IMR-90 (cell line): ENCODE measurements around the gene ABL2. TPM values are rescaled to one million over a fixed set of nuclear protein-coding genes. Genes with fewer than 3 reads are reported as not detected.

ENCODE experiments used
- ATAC-seq: fragments of 200-7000 bp; cut with Tn5 transposase; 2 replicates; pipeline ENCODE4 v1.9.1; 2020; ENCODE audit warnings: low read depth, mild to moderate bottlenecking, moderate library complexity
- BruUV-seq: library from RNA; stranded (reverse); fragments of 400-500 nt; replicated peaks from 2 replicates; lab custom pipeline; 2021; lab: Mats Ljungman, UMichigan
- CTCF ChIA-PET: fragments of 300-600 bp; formaldehyde crosslinking; extraction: SDS; loops from one replicate; lab custom pipeline; 2021; ENCODE audit warnings: antibody characterized with exemption; lab: Yijun Ruan, JAX
- POLR2A ChIA-PET: fragments of 300-600 bp; sonication (Branson Sonifier 250); formaldehyde crosslinking; loops from one replicate; lab custom pipeline; 2022; ENCODE audit warnings: antibody characterized with exemption; ENCODE audit not compliant: unreplicated experiment; lab: Charles Lee
- DNase-seq: peaks from one replicate; pipeline ENCODE4 v3.0.0; 2013
- H2AFZ ChIP-seq: replicated peaks from 2 replicates; pipeline ENCODE3; 2013; ENCODE audit warnings: low read length, mild to moderate bottlenecking; ENCODE audit not compliant: poor library complexity
- H2AK5ac ChIP-seq: 2 replicates; pipeline ENCODE4 v1.6.1; 2013; ENCODE audit warnings: low read depth, low read length, inconsistent platforms
- H2AK9ac ChIP-seq: replicated peaks from 2 replicates; pipeline ENCODE3; 2013; ENCODE audit warnings: mild to moderate bottlenecking, low read depth, low read length, moderate library complexity; ENCODE audit not compliant: poor library complexity
- H2BK120ac ChIP-seq: 2 replicates; pipeline ENCODE4 v1.6.1; 2013; ENCODE audit warnings: low read depth, low read length, inconsistent platforms
- H2BK15ac ChIP-seq: 3 replicates; pipeline ENCODE4 v1.6.1; 2013; ENCODE audit warnings: low read depth, low read length, inconsistent platforms
- H2BK20ac ChIP-seq: 2 replicates; pipeline ENCODE4 v1.6.1; 2013; ENCODE audit warnings: low read depth, mild to moderate bottlenecking, inconsistent platforms, low read length, moderate library complexity
- H2BK5ac ChIP-seq: 2 replicates; pipeline ENCODE4 v1.6.1; 2013; ENCODE audit warnings: mild to moderate bottlenecking, low read depth, low read length, inconsistent platforms; ENCODE audit not compliant: poor library complexity, severe bottlenecking
- H3K14ac ChIP-seq: replicated peaks from 2 replicates; pipeline ENCODE4 v1.6.1; 2013; ENCODE audit warnings: low read depth, low read length, inconsistent platforms
- H3K18ac ChIP-seq: 2 replicates; pipeline ENCODE4 v1.6.1; 2013; ENCODE audit warnings: low read depth, low read length, control low read depth
- H3K23ac ChIP-seq: 2 replicates; pipeline ENCODE4 v1.6.1; 2013; ENCODE audit warnings: low read depth, low read length, inconsistent platforms
- H3K27ac ChIP-seq: 2 replicates; pipeline ENCODE4 v1.5.1; 2013; ENCODE audit warnings: mild to moderate bottlenecking, control low read depth, low read length; ENCODE audit not compliant: insufficient read depth
- H3K27me3 ChIP-seq: 2 replicates; pipeline ENCODE4 v1.6.1; 2013; ENCODE audit warnings: low read length; ENCODE audit not compliant: control insufficient read depth, insufficient read depth
- H3K36me3 ChIP-seq: 2 replicates; pipeline ENCODE4 v1.6.1; 2013; ENCODE audit warnings: low read length, mixed read lengths; ENCODE audit not compliant: control insufficient read depth, insufficient read depth
- H3K4ac ChIP-seq: 2 replicates; pipeline ENCODE4 v1.6.1; 2013; ENCODE audit warnings: low read depth, low read length, inconsistent platforms
- H3K4me1 ChIP-seq: 2 replicates; pipeline ENCODE4 v1.6.1; 2013; ENCODE audit warnings: low read length, mixed read lengths; ENCODE audit not compliant: control insufficient read depth, insufficient read depth
- H3K4me2 ChIP-seq: 2 replicates; pipeline ENCODE4 v1.6.1; 2013; ENCODE audit warnings: low read depth, mild to moderate bottlenecking, control low read depth, low read length, moderate library complexity
- H3K4me3 ChIP-seq: 2 replicates; pipeline ENCODE4 v1.5.1; 2013; ENCODE audit warnings: low read depth, mild to moderate bottlenecking, control low read depth, low read length, moderate library complexity; ENCODE audit not compliant: insufficient read depth
- H3K56ac ChIP-seq: 2 replicates; pipeline ENCODE4 v1.6.1; 2013; ENCODE audit warnings: low read length, inconsistent platforms; ENCODE audit not compliant: insufficient read depth; ENCODE audit errors: extremely low read depth
- H3K79me1 ChIP-seq, 2 experiments: 2 replicates each; pipeline ENCODE4 v1.6.1; 2013; ENCODE audit warnings: low read length in 2 of 2, inconsistent platforms in 1 of 2, low read depth in 1 of 2
- H3K9ac ChIP-seq: 2 replicates; pipeline ENCODE4 v1.6.1; 2013; ENCODE audit warnings: low read depth, low read length, control low read depth
- H3K9me1 ChIP-seq: 2 replicates; pipeline ENCODE4 v1.6.1; 2013; ENCODE audit warnings: low read length, inconsistent platforms; ENCODE audit not compliant: insufficient read depth
- H3K9me3 ChIP-seq: 2 replicates; pipeline ENCODE4 v1.6.1; 2013; ENCODE audit warnings: low read length; ENCODE audit not compliant: control insufficient read depth, insufficient read depth
- H4K20me1 ChIP-seq: 2 replicates; pipeline ENCODE4 v1.6.1; 2013; ENCODE audit warnings: low read length, inconsistent platforms; ENCODE audit not compliant: insufficient read depth
- H4K5ac ChIP-seq: 2 replicates; pipeline ENCODE4 v1.6.1; 2013; ENCODE audit warnings: mild to moderate bottlenecking, low read depth, low read length, control low read depth
- H4K8ac ChIP-seq, 2 experiments: 2 replicates each; pipeline ENCODE4 v1.6.1; 2013; ENCODE audit warnings: low read depth in 2 of 2, low read length in 2 of 2, control low read depth in 1 of 2, inconsistent platforms in 1 of 2
- H4K91ac ChIP-seq: 2 replicates; pipeline ENCODE4 v1.6.1; 2013; ENCODE audit warnings: low read depth, low read length, inconsistent platforms; ENCODE audit not compliant: insufficient read depth
- BHLHE40 ChIP-seq: fragments of 150-350 bp; IDR thresholded peaks from 2 replicates; pipeline ENCODE4 v1.6.1; 2016; ENCODE audit warnings: mild to moderate bottlenecking, low read depth, low read length
- CEBPB ChIP-seq: IDR thresholded peaks from 2 replicates; pipeline ENCODE4 v1.6.1; 2012; ENCODE audit warnings: low read depth, low read length, improper control_type of control experiment
- CHD1 ChIP-seq: IDR thresholded peaks from 2 replicates; pipeline ENCODE4 v1.6.1; 2012; ENCODE audit warnings: low read depth, low read length, improper control_type of control experiment
- MAFK ChIP-seq: IDR thresholded peaks from 2 replicates; pipeline ENCODE4 v1.6.1; 2012; ENCODE audit warnings: low read depth, low read length, improper control_type of control experiment
- MAZ ChIP-seq: IDR thresholded peaks from 2 replicates; pipeline ENCODE4 v1.6.1; 2012; ENCODE audit warnings: low read depth, mild to moderate bottlenecking, low read length, improper control_type of control experiment, moderate library complexity, borderline replicate concordance
- MXI1 ChIP-seq: IDR thresholded peaks from 2 replicates; pipeline ENCODE4 v1.6.1; 2012; ENCODE audit warnings: low read depth, mild to moderate bottlenecking, low read length, moderate library complexity, borderline replicate concordance
- POLR2A ChIP-seq: IDR thresholded peaks from 2 replicates; pipeline ENCODE4 v1.6.1; 2012; ENCODE audit warnings: mild to moderate bottlenecking, low read depth, low read length
- RAD21 ChIP-seq: IDR thresholded peaks from 2 replicates; pipeline ENCODE4 v1.6.1; 2012; ENCODE audit warnings: low read length, improper control_type of control experiment
- RCOR1 ChIP-seq: IDR thresholded peaks from 2 replicates; pipeline ENCODE4 v1.6.1; 2012; ENCODE audit warnings: mild to moderate bottlenecking, low read length, improper control_type of control experiment; ENCODE audit not compliant: insufficient replicate concordance
- RFX5 ChIP-seq: IDR thresholded peaks from 2 replicates; pipeline ENCODE4 v1.8.0; 2012; ENCODE audit warnings: low read depth, mild to moderate bottlenecking, low read length, moderate library complexity
- WGBS, 2 experiments: methylation state at CpG; one replicate each; pipeline versions ENCODE4 v1.1.5 to v1.1.7; 2013; ENCODE audit warnings: missing lambda C conversion rate in 2 of 2; ENCODE audit not compliant: insufficient read length in 1 of 2; ENCODE audit errors: extremely low coverage in 2 of 2; 5-methylcytosine and 5-hydroxymethylcytosine counted together
- dilution Hi-C: fragments of 300-500 bp; cut with HindIII; formaldehyde crosslinking; loops from one replicate; pipeline ENCODE4 v1.14.3; 2018; ENCODE audit warnings: low sequenced_read_pairs; ENCODE audit not compliant: unreplicated experiment
- in situ Hi-C: fragments of 300-500 bp; cut with MboI; formaldehyde crosslinking; loops from 3 replicates; pipeline ENCODE4 v1.14.3; 2019; ENCODE audit warnings: low sequenced_read_pairs, inconsistent platforms, mixed read lengths
- intact Hi-C: fragments of 100-400 bp; cut with micrococcal nuclease; formaldehyde crosslinking; loops from 2 replicates; pipeline ENCODE4 v1.10.0; 2022
- polyA plus RNA-seq, 3 experiments: library from polyadenylated mRNA; depleted of rRNA; stranded (reverse); fragments of >200 nt; gene quantifications; 2 replicates each; pipeline ENCODE4 v1.2.3, GENCODE V29; 2012; ENCODE audit warnings: low replicate concordance in 1 of 3
- total RNA-seq: library from RNA; depleted of rRNA; stranded (reverse); fragments of >200 nt; gene quantifications from 2 replicates; pipeline ENCODE4 v1.2.3, GENCODE V29; 2012

Gene ABL2
- total and polyA plus RNA-seq, 2 of the 4 experiments (the other 2 are of a cell fraction): 9.7 to 110 TPM

DNA sequence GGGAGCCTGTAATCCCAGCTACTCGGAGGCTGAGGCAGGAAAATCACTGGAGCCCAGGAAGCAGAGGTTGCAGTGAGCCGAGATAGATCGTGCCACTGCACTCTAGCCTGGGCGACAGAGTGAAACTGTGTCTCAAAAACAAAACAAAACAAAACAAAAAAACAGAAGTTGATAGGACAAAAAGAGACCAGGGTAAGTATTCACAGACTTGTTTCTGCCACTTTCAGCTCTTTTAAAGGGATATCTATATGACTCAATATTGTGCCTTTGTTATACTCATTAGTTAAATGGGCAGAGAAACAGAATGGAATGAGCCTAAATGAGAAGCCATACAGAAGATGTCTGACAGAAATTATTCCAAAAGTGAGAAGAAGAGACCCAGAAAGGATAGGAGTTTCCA lies 23.1 kb upstream of the ABL2 start:
- no peak overlapping the region for H3K14ac ChIP-seq
- H3K23ac ChIP-seq: no peak overlapping the region
- H3K4me3 ChIP-seq: no peak overlapping the region
- H2BK5ac ChIP-seq: no peak overlapping the region
- dilution Hi-C loops: no loop called here
- ATAC-seq (no peak), DNase-seq (no peak)
- no peak overlapping the region for H3K27ac ChIP-seq
- ChIA-PET POLR2A (no interaction called here), CTCF (no interaction called here)
- intact Hi-C loops: loop anchor here (5.0 kb wide), 3 partner anchors 40 to 560 kb away; partner anchors contain the start of gene SOAT1
- H3K9me1 ChIP-seq: no peaks in the 10 kb centered on the region
- no peak overlapping the region for H2BK120ac ChIP-seq
- no peaks in the 10 kb centered on the region for H3K9me3 ChIP-seq
- no peak overlapping the region for H3K4ac ChIP-seq
- H4K5ac ChIP-seq: no peak overlapping the region
- H2AK9ac ChIP-seq: no peak overlapping the region
- H3K27me3 ChIP-seq: no peaks in the 10 kb centered on the region
- H2BK15ac ChIP-seq: no peak overlapping the region
- H3K4me1 ChIP-seq: peaks cover 2% of the 10 kb centered on the region; the same call in 1 of the 2 replicates
- H3K56ac ChIP-seq: no peak overlapping the region
- no peak for TF ChIP-seq MAFK
- TF ChIP-seq BHLHE40: no peak
- no peak for TF ChIP-seq CHD1
- TF ChIP-seq RFX5: no peak
- TF ChIP-seq MAZ: no peak
- TF ChIP-seq RCOR1: no peak
- TF ChIP-seq POLR2A: no peak
- TF ChIP-seq MXI1: no peak
- TF ChIP-seq RAD21: no peak
- no peak for TF ChIP-seq CEBPB
- H3K4me2 ChIP-seq: no peak overlapping the region
- no peak overlapping the region for H3K9ac ChIP-seq
- no peak overlapping the region for H3K18ac ChIP-seq
- BruUV-seq: no TSS peak
- H4K20me1 ChIP-seq: no peaks in the 10 kb centered on the region
- H3K36me3 ChIP-seq: no peaks in the 10 kb centered on the region
- no peak overlapping the region for H2BK20ac ChIP-seq
- no peak overlapping the region for H2AK5ac ChIP-seq
- no peak overlapping the region for H4K91ac ChIP-seq
- no peak overlapping the region for H4K8ac ChIP-seq
- no peak overlapping the region for H2AFZ ChIP-seq
- in situ Hi-C loops: loop anchor here (5.0 to 25.0 kb wide), 2 partner anchors 115 to 335 kb away; partner anchors contain the start of genes AXDND1, NPHS2 and TDRD5
- WGBS, 2 experiments: 80% methylated on average over 1 of the region's 4 CpGs; no CpG with 5 or more reads in 1 of the 2 experiments
- H3K79me1 ChIP-seq: no peaks in the 10 kb centered on the region
